Thyroid gland (tissue), 4 donors: ENCODE data around the gene VANGL2. TPM values are rescaled to one million over a fixed set of nuclear protein-coding genes. Genes with fewer than 3 reads are reported as not detected.

Source experiments
- DNase-seq, 2 donors: peaks; one replicate each; pipeline ENCODE4 v3.0.0-alpha.2; 2019
- H3K27ac ChIP-seq, 3 donors: fragments of 200-600 bp; sonication (generic); 1 replicate in 2 of 3; 2 replicates in 1 of 3; pipeline ENCODE4 v1.5.1; 2016 to 2019; ENCODE audit warnings: mild to moderate bottlenecking in 1 of 3, moderate library complexity in 1 of 3
- H3K27me3 ChIP-seq: fragments of 200-600 bp; sonication (generic); one replicate; pipeline ENCODE4 v1.5.1; 2019
- H3K36me3 ChIP-seq, 2 donors: fragments of 200-600 bp; sonication (generic); one replicate each; pipeline ENCODE4 v1.5.1; 2016 to 2019
- H3K4me1 ChIP-seq, 2 donors: fragments of 200-600 bp; sonication (generic); one replicate each; pipeline ENCODE4 v1.5.1; 2017 to 2019
- H3K4me3 ChIP-seq, 3 donors: fragments of 200-600 bp; sonication (generic); replicated peaks in 1 of 3; 1 replicate in 2 of 3; 2 replicates in 1 of 3; pipeline ENCODE4 v1.5.1; 2016; ENCODE audit warnings: mild to moderate bottlenecking in 1 of 3
- H3K9me3 ChIP-seq: fragments of 200-600 bp; sonication (generic); one replicate; pipeline ENCODE4 v1.5.1; 2017
- POLR2A ChIP-seq, 2 donors: fragments of 450-650 bp; IDR thresholded peaks; one replicate each; pipeline ENCODE4 v1.6.1; 2017; ENCODE audit warnings: antibody characterized with exemption in 2 of 2, mild to moderate bottlenecking in 2 of 2, moderate library complexity in 1 of 2
- WGBS, 2 donors: methylation state at CpG; one replicate each; pipeline ENCODE4 v1.1.5; 2017; 5-methylcytosine and 5-hydroxymethylcytosine counted together
- intact Hi-C: fragments of 100-400 bp; cut with DNase I; formaldehyde crosslinking; loops from one replicate; pipeline ENCODE4 v1.15.1; 2023
- total RNA-seq, 4 donors: library from RNA; depleted of rRNA; stranded (reverse); fragments of >200 nt; gene quantifications; one replicate each; pipeline ENCODE4 v1.2.3, GENCODE V29; 2016
- TF ChIP-seq, protein P1 (sequence below), 6 experiments: fragments of 200-600 bp in 3 of 6; fragments of 450-650 bp in 3 of 6; sonication (generic) in 3 of 6; IDR thresholded peaks; one replicate each; pipeline ENCODE4 v1.5.1; 2016 to 2019; ENCODE audit warnings: antibody characterized with exemption in 6 of 6, mild to moderate bottlenecking in 2 of 6, inconsistent platforms in 1 of 6, moderate library complexity in 1 of 6

The VANGL2 gene
- total RNA-seq, 4 donors from 2014 or later: 5.8 to 28.5 (median 7.8) TPM

DNA sequence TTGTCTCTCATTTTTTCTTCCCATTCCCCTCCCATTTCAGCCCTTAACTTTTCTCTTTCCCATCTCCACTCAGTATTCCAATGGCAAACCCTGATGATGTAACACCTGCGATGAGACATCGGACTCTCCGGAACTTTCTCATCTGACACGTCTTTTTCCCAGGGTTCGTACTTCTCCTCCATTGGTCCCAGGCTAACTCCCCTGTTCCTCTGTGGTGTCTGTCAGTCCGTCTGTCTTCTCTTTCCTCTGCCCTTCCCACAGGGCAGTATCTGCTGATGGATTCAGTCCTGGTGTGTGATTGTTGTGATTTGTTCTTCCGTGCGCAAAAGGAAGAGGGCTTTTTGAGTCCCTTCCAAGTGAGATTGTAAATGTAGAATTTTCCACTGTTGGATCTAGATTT, 27.7 kb downstream of the VANGL2 start:
- H3K27ac ChIP-seq: no peak overlapping the region
- intact Hi-C loops: no loop called here
- H3K27me3 ChIP-seq: no peaks in the 10 kb centered on the region
- no peaks in the 10 kb centered on the region for H3K9me3 ChIP-seq
- no peak for DNase-seq
- H3K4me1 ChIP-seq: no peaks in the 10 kb centered on the region
- no peak for TF ChIP-seq POLR2A (IDR thresholded peaks at IDR 0.05)
- H3K4me3 ChIP-seq: no peak overlapping the region
- 88 to 90% methylated on average over 8 of the region's 8 CpGs for WGBS, 2 donors
- peaks cover 6 to 12% of the 10 kb centered on the region in 2 donors for H3K36me3 ChIP-seq

DNA sequence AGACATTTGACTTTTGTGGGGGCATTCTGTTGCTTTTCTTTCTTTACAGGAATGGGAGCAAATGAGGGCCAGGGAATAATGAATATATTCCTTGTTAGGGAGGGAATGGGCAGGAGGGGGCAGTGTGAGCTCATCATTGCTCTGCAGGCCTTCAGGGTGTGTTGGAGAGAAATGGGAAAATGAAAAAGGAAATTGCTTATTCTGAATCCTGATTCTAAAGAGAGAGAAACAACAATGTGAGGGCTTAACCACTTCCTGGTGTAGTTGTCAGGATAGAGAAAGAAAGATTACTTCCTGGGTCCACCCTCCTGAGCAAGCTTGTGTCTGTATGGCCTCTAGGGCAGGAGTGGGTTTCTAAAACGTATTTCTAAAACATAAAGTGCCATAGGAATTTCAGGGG, 28.3 kb downstream of the VANGL2 start:
- intact Hi-C loops: no loop called here
- H3K4me3 ChIP-seq: no peak overlapping the region

DNA sequence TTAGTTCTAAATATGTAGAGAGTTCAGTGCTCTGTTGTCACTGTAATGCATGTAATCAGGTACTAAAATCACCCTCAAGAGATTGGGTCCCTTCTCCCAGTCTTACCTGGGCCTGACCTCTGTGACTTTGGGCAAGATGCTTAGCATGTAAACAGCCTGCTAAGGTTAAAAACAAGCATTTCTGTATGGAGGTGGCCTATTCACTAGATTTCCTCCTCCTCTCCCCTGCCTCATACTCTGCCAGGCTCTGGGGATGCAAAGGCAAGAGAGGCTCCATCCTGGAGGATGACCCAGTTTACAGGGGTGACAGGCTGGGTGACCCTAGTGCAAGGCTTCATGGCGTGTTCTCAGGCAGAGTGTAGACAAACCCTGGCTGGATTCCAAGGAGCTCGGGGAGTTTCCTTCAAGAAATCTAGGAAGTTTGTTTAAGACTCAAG, 28.8 kb downstream of the VANGL2 start:
- DNase-seq: peak; percentile 25 to 31
- TF ChIP-seq, protein P1, sequence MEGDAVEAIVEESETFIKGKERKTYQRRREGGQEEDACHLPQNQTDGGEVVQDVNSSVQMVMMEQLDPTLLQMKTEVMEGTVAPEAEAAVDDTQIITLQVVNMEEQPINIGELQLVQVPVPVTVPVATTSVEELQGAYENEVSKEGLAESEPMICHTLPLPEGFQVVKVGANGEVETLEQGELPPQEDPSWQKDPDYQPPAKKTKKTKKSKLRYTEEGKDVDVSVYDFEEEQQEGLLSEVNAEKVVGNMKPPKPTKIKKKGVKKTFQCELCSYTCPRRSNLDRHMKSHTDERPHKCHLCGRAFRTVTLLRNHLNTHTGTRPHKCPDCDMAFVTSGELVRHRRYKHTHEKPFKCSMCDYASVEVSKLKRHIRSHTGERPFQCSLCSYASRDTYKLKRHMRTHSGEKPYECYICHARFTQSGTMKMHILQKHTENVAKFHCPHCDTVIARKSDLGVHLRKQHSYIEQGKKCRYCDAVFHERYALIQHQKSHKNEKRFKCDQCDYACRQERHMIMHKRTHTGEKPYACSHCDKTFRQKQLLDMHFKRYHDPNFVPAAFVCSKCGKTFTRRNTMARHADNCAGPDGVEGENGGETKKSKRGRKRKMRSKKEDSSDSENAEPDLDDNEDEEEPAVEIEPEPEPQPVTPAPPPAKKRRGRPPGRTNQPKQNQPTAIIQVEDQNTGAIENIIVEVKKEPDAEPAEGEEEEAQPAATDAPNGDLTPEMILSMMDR (IDR thresholded peaks at IDR 0.05): no peak
- TF ChIP-seq POLR2A (IDR thresholded peaks at IDR 0.05): no peak
- Histone ChIP-seq H3K4me1 (no peaks in the 10 kb centered on the region), H3K9me3 (no peaks in the 10 kb centered on the region), H3K27me3 (no peaks in the 10 kb centered on the region), H3K4me3 (no peak overlapping the region), H3K36me3 (peaks cover 6 to 12% of the 10 kb centered on the region in 2 donors), H3K27ac (no peak overlapping the region)
- intact Hi-C loops: no loop called here
- 17 to 34% methylated on average over 2 of the region's 2 CpGs for WGBS, 2 donors

More for the DNA sequence above, 28.3 kb downstream of the VANGL2 start:
- Histone ChIP-seq H3K9me3 (no peaks in the 10 kb centered on the region), H3K27ac (no peak overlapping the region), H3K36me3 (peaks cover 6 to 12% of the 10 kb centered on the region in 2 donors), H3K4me1 (no peaks in the 10 kb centered on the region), H3K27me3 (no peaks in the 10 kb centered on the region)
- peak in 1 of 2 donors; percentile 23 for DNase-seq
- TF ChIP-seq, protein P1 (IDR thresholded peaks at IDR 0.05): peak in 3 of 6 experiments; percentile 23 to 44 (median 36)
- TF ChIP-seq POLR2A (IDR thresholded peaks at IDR 0.05): no peak
- 75 to 79% methylated on average over 1 of the region's 1 CpG for WGBS, 2 donors

DNA sequence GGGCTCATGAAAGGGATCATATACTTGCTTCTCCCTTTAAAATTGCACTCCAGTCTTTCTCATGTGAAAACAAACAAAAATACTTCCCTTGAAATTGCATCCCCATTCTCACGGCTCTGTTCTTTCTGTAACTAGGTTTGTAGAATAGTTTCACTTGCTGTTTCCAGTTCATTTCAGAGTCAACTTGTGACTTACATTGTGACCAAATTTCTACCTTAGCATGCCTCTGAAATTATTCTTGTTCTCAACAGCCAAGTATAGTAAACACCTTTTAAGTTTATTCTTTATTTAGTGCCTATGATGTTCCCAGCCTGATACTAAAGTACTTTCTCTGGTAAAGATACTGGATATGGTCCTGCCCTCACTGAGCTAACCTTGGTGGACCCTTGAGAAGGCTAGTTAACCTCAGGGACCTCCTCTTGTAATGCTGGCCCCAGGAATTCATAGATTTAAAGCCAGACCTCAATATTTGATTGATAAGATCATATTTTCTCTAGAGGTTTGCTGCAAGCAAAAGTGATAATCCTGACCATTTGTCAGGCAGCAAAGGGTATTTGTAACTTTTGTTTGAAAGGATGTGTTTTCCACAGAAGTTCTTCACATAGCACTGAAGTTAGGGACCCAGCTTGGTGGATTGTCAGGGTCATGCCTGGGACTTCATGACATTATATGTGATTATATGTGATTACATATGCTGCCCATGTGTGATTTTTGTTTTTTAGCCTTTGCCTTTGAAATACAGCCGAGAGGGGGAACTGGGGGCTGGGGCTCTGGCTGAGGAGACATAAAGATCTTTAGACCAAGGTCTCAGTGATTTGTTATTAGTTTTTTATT, 29.6 kb downstream of the VANGL2 start:
- TF ChIP-seq, protein P1 (IDR thresholded peaks at IDR 0.05): no peak
- TF ChIP-seq POLR2A (IDR thresholded peaks at IDR 0.05): no peak
- DNase-seq: no peak
- Histone ChIP-seq H3K27ac (no peak overlapping the region), H3K4me3 (no peak overlapping the region), H3K27me3 (no peaks in the 10 kb centered on the region), H3K9me3 (no peaks in the 10 kb centered on the region), H3K4me1 (no peaks in the 10 kb centered on the region), H3K36me3 (peaks cover 6 to 12% of the 10 kb centered on the region in 2 donors)
- intact Hi-C loops: no loop called here
- 55 to 56% methylated on average over 2 of the region's 2 CpGs for WGBS, 2 donors

DNA sequence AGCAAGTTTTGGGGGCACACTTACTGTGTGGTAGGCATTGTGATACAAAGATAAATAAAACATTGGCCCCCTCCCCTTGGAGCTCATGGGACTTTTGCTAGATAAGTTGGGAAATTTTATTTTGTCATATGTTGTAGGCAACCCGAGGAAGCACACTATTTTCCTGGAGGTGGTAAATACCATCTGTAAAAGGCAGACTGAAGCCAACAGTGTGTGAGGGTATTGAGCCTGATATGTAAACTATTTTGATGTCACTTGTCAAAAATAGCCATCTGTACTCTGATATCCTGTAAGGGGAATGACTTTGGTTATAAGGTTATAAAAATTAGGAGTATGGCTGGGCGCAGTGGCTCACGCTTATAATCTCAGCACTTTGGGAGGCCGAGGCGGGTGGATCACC, 30.6 kb downstream of the VANGL2 start:
- DNase-seq: no peak
- TF ChIP-seq POLR2A (IDR thresholded peaks at IDR 0.05): no peak
- TF ChIP-seq, protein P1 (IDR thresholded peaks at IDR 0.05): no peak

More for the DNA sequence above, 30.6 kb downstream of the VANGL2 start:
- Histone ChIP-seq H3K36me3 (peaks cover 4 to 6% of the 10 kb centered on the region in 2 donors), H3K27me3 (no peaks in the 10 kb centered on the region), H3K9me3 (no peaks in the 10 kb centered on the region), H3K27ac (no peak overlapping the region), H3K4me1 (no peaks in the 10 kb centered on the region), H3K4me3 (no peak overlapping the region)
- intact Hi-C loops: no loop called here
- 89 to 90% methylated on average over 5 of the region's 5 CpGs for WGBS, 2 donors
